HepG2 (cell line): Measurements from ENCODE around the gene E2F3. TPM values are rescaled to one million over a fixed set of nuclear protein-coding genes. Genes with fewer than 3 reads are reported as not detected.

Experiments used
- ATAC-seq: fragments of 200-7000 bp; cut with Tn5 transposase; 3 replicates; pipeline ENCODE4 v1.9.1; 2020; ENCODE audit warnings: mild to moderate bottlenecking, moderate library complexity
- BruUV-seq: library from RNA; stranded (reverse); fragments of 400-500 nt; replicated peaks from 2 replicates; lab custom pipeline; 2021; lab: Mats Ljungman, UMichigan
- CTCF ChIA-PET: fragments of 300-600 bp; formaldehyde crosslinking; extraction: SDS; loops from one replicate; lab custom pipeline; 2021; ENCODE audit warnings: low total read pairs, inconsistent platforms, low intra/inter-chr PET ratio; lab: Yijun Ruan, JAX
- POLR2A ChIA-PET: fragments of 350-600 bp; sonication (Branson Sonifier 250); formaldehyde crosslinking; loops from one replicate; lab custom pipeline; 2020; ENCODE audit warnings: antibody characterized with exemption, inconsistent platforms; lab: Yijun Ruan, JAX
- DNase-seq: peaks from one replicate; pipeline ENCODE4 v3.0.0-alpha.2; 2015; ENCODE audit warnings: low spot score
- FAIRE-seq: peaks from 3 replicates; lab custom pipeline; 2011; peaks lifted over from hg19 to GRCh38; lab: Jason Lieb, UNC
- H2AFZ ChIP-seq: one replicate; pipeline ENCODE4 v1.6.1; 2011; ENCODE audit warnings: low read length, inconsistent platforms
- H3K27ac ChIP-seq: fragments of 300-600 bp; 3 replicates; pipeline ENCODE4 v1.8.0; 2011; ENCODE audit warnings: mixed run types, mild to moderate bottlenecking, mixed read lengths, low read length, inconsistent platforms; ENCODE audit not compliant: insufficient read depth; ENCODE audit errors: extremely low read length
- H3K27me3 ChIP-seq, 2 experiments: fragments of 200-600 bp in 1 of 2; 2 replicates in 1 of 2; 3 replicates in 1 of 2; pipeline versions ENCODE4 v1.6.0 to v1.8.0; 2011; ENCODE audit warnings: low read length in 2 of 2, mild to moderate bottlenecking in 2 of 2, moderate library complexity in 2 of 2, inconsistent platforms in 1 of 2; ENCODE audit not compliant: insufficient read depth in 2 of 2, control insufficient read depth in 1 of 2
- H3K36me3 ChIP-seq, 2 experiments: fragments of 200-600 bp in 1 of 2; replicated peaks in 1 of 2; 2 replicates in 1 of 2; 3 replicates in 1 of 2; pipeline versions ENCODE4 v1.5.1 to v1.8.0; 2011; ENCODE audit warnings: low read length in 2 of 2, inconsistent platforms in 1 of 2; ENCODE audit not compliant: insufficient read depth in 2 of 2, control insufficient read depth in 1 of 2
- H3K4me1 ChIP-seq: 2 replicates; pipeline ENCODE4 v1.5.1; 2012; ENCODE audit warnings: low read length, inconsistent platforms; ENCODE audit not compliant: insufficient read depth
- H3K4me2 ChIP-seq: 2 replicates; pipeline ENCODE4 v1.6.0; 2011; ENCODE audit warnings: low read depth, low read length, inconsistent platforms
- H3K4me3 ChIP-seq, 3 experiments: fragments of 200-600 bp in 1 of 3; sonication (generic), shearing (Covaris generic) in 1 of 3; replicated peaks in 1 of 3; 2 replicates each; pipeline ENCODE4 v1.5.1; 2011 to 2016; ENCODE audit warnings: low read length in 3 of 3, inconsistent platforms in 2 of 3, low read depth in 2 of 3, mild to moderate bottlenecking in 2 of 3, control low read depth in 1 of 3, mixed read lengths in 1 of 3; ENCODE audit not compliant: insufficient read depth in 1 of 3
- H3K79me2 ChIP-seq: one replicate; pipeline ENCODE4 v1.6.1; 2011; ENCODE audit warnings: low read length, inconsistent platforms; ENCODE audit not compliant: insufficient read depth
- H3K9ac ChIP-seq: 2 replicates; pipeline ENCODE4 v1.6.0; 2011; ENCODE audit warnings: mild to moderate bottlenecking, low read depth, low read length, inconsistent platforms; ENCODE audit not compliant: insufficient read depth
- H3K9me3 ChIP-seq: 2 replicates; pipeline ENCODE4 v1.5.1; 2012; ENCODE audit warnings: mild to moderate bottlenecking, low read length
- H4K20me1 ChIP-seq: 2 replicates; pipeline ENCODE4 v1.6.0; 2011; ENCODE audit warnings: inconsistent platforms, mild to moderate bottlenecking, low read length, moderate library complexity; ENCODE audit not compliant: insufficient read depth
- AHR ChIP-seq: IDR thresholded peaks from 2 replicates; pipeline ENCODE4 v1.6.1; 2018; ENCODE audit warnings: missing genetic modification reagents, missing compliant biosample characterization
- AKNA ChIP-seq: sonication (generic); formaldehyde crosslinking; IDR thresholded peaks from 2 replicates; pipeline ENCODE4 v1.4.0; 2020; ENCODE audit warnings: missing genetic modification reagents, borderline replicate concordance
- ARNT ChIP-seq: fragments of 450-650 bp; IDR thresholded peaks from 2 replicates; pipeline ENCODE4 v1.6.1; 2017
- DMAP1 ChIP-seq: IDR thresholded peaks from 2 replicates; pipeline ENCODE4 v1.6.1; 2016
- FOSL1 ChIP-seq: sonication (generic); formaldehyde crosslinking; IDR thresholded peaks from 2 replicates; pipeline ENCODE4 v1.9.0; 2021; ENCODE audit warnings: missing genetic modification reagents, borderline replicate concordance
- HDAC1 ChIP-seq: sonication (generic); formaldehyde crosslinking; IDR thresholded peaks from 2 replicates; pipeline ENCODE4 v1.5.1; 2020; ENCODE audit warnings: mild to moderate bottlenecking, missing genetic modification reagents
- ZMYM3 ChIP-seq: sonication (generic); formaldehyde crosslinking; IDR thresholded peaks from 2 replicates; pipeline ENCODE4 v1.5.1; 2020; ENCODE audit warnings: mild to moderate bottlenecking, missing genetic modification reagents
- ZNF318 ChIP-seq: sonication (generic); formaldehyde crosslinking; IDR thresholded peaks from 2 replicates; pipeline ENCODE4 v1.4.0; 2020; ENCODE audit warnings: mild to moderate bottlenecking, missing genetic modification reagents
- ZNF83 ChIP-seq: sonication (generic); formaldehyde crosslinking; IDR thresholded peaks from 2 replicates; pipeline ENCODE4 v1.4.0; 2020; ENCODE audit warnings: missing genetic modification reagents, mild to moderate bottlenecking, borderline replicate concordance
- WGBS: methylation state at CpG from one replicate; pipeline ENCODE4 v1.1.6; 2017; ENCODE audit warnings: low lambda C conversion rate; 5-methylcytosine and 5-hydroxymethylcytosine counted together
- in situ Hi-C: cut with HindIII; loops from 2 replicates; pipeline ENCODE4 v1.10.0; 2017; ENCODE audit warnings: low pct_unique_long_range_greater_than_20kb; ENCODE audit not compliant: extremely low pct_ligation_motif_present
- intact Hi-C: fragments of 100-400 bp; cut with micrococcal nuclease; formaldehyde crosslinking; loops from one replicate; pipeline ENCODE4 v1.10.0; 2022; ENCODE audit not compliant: unreplicated experiment
- polyA plus RNA-seq, 8 experiments: library from polyadenylated mRNA; depleted of rRNA in 3 of 8; stranded (reverse) in 7 of 8; unstranded in 1 of 8; fragments of >200 nt; fragmentation: Illumina TruSeq in 4 of 8; extraction: Trizol in 4 of 8; gene quantifications; 2 replicates each; pipeline versions ENCODE4 v1.2.1 to v1.2.3, GENCODE V29; 2011 to 2016; ENCODE audit warnings: low read depth in 4 of 8, missing spikeins in 1 of 8, mixed read lengths in 1 of 8; ENCODE audit not compliant: insufficient read depth in 1 of 8
- total RNA-seq, 5 experiments: library from RNA; depleted of rRNA; stranded (reverse); fragments of >200 nt; fragmentation: Illumina TruSeq; extraction: Trizol; gene quantifications; 2 replicates each; pipeline ENCODE4 v1.2.3, GENCODE V29; 2016; ENCODE audit warnings: low read depth in 1 of 5

The E2F3 gene
- total and polyA plus RNA-seq, 2 of the 13 experiments (the other 11 are each of a cell fraction or from before 2014, with no cell fraction given), result 8.5 to 12.7 TPM

GRCh38 chr6:20458027-20458894 lies 56.6 kb downstream of the E2F3 start:
- Histone ChIP-seq H3K36me3 (peaks cover 4 to 16% of the 10 kb centered on the region in 2 experiments; a peak in 4 of 5 replicates), H3K27ac (no peak overlapping the region), H2AFZ (no peak overlapping the region), H3K9ac (no peak overlapping the region), H3K9me3 (no peaks in the 10 kb centered on the region), H3K79me2 (peaks cover 47% of the 10 kb centered on the region), H3K4me2 (no peak overlapping the region), H3K4me1 (no peaks in the 10 kb centered on the region), H3K27me3 (no peaks in the 10 kb centered on the region), H3K4me3 (no peak overlapping the region), H4K20me1 (no peaks in the 10 kb centered on the region)
- ChIA-PET CTCF (no interaction called here), POLR2A (no interaction called here)
- WGBS, result 95% methylated on average over 8 of the region's 8 CpGs
- in situ Hi-C loops, result no loop called here
- no peak for ATAC-seq
- BruUV-seq, result no TSS peak
- no peak for DNase-seq
- FAIRE-seq, result no peak
- intact Hi-C loops, result no loop called here
- TF ChIP-seq AHR (CRISPR knock-in tag), result no peak
- no peak for TF ChIP-seq AKNA
- TF ChIP-seq ZNF318 (CRISPR knock-in tag), result no peak
- TF ChIP-seq ZNF83 (CRISPR knock-in tag), result no peak
- no peak for TF ChIP-seq DMAP1 (CRISPR knock-in tag)
- TF ChIP-seq FOSL1, result no peak
- no peak for TF ChIP-seq HDAC1
- TF ChIP-seq ZMYM3 (CRISPR knock-in tag), result no peak
- TF ChIP-seq ARNT, result no peak
